Neuron (in vitro differentiated cells): ENCODE measurements around the gene PLEKHM3.
"Not testable (repeated sequence)": the region's sequence is repeated elsewhere in the genome, so short reads cannot be mapped to it uniquely, and the experiment has no call there.

ENCODE experiments used
- H2AFZ ChIP-seq: one replicate; pipeline ENCODE4 v1.6.1; 2013; ENCODE audit warnings: low read depth, mild to moderate bottlenecking, inconsistent platforms, low read length, moderate library complexity
- H3K27me3 ChIP-seq: one replicate; pipeline ENCODE4 v1.6.1; 2013; ENCODE audit warnings: low read length; ENCODE audit not compliant: insufficient read depth
- H3K36me3 ChIP-seq: one replicate; pipeline ENCODE4 v1.6.1; 2013; ENCODE audit warnings: low read length; ENCODE audit not compliant: insufficient read depth
- H3K4me1 ChIP-seq: one replicate; pipeline ENCODE4 v1.6.1; 2013; ENCODE audit warnings: low read length; ENCODE audit not compliant: insufficient read depth
- H3K4me3 ChIP-seq: 2 replicates; pipeline ENCODE4 v1.5.1; 2013; ENCODE audit warnings: mild to moderate bottlenecking, low read length, moderate library complexity
- H3K9me3 ChIP-seq: one replicate; pipeline ENCODE4 v1.6.1; 2013; ENCODE audit warnings: low read length

The PLEKHM3 gene

GRCh38 chr2:208024091-208024490, 1.2 kb downstream of the PLEKHM3 start:
- H2AFZ ChIP-seq: no peak overlapping the region
- peak overlapping the region; percentile 81 for H3K4me3 ChIP-seq
- no peaks in the 10 kb centered on the region for H3K9me3 ChIP-seq

GRCh38 chr2:208020253-208020652, 5.1 kb downstream of the PLEKHM3 start:
- Histone ChIP-seq H3K4me3 (no peak overlapping the region), H3K36me3 (peaks cover 5% of the 10 kb centered on the region), H3K27me3 (no peaks in the 10 kb centered on the region), H2AFZ (no peak overlapping the region), H3K4me1 (peaks cover 3% of the 10 kb centered on the region), H3K9me3 (no peaks in the 10 kb centered on the region)

More at GRCh38 chr2:208024091-208024490, 1.2 kb downstream of the PLEKHM3 start:
- H3K27me3 ChIP-seq: no peaks in the 10 kb centered on the region
- H3K36me3 ChIP-seq: peaks cover 5% of the 10 kb centered on the region
- H3K4me1 ChIP-seq: peaks cover 8% of the 10 kb centered on the region

- not testable (repeated sequence) for H3K4me3 ChIP-seq, H3K36me3 ChIP-seq, H3K4me1 ChIP-seq, H3K27me3 ChIP-seq, H2AFZ ChIP-seq, H3K9me3 ChIP-seq
Measured at GRCh38 chr2:208018124-208018712, 7.1 kb downstream of the PLEKHM3 start.

GRCh38 chr2:208017721-208018120, 7.6 kb downstream of the PLEKHM3 start:
- no peak overlapping the region for H3K4me3 ChIP-seq
- no peak overlapping the region for H2AFZ ChIP-seq

GRCh38 chr2:208015475-208015874, 9.9 kb downstream of the PLEKHM3 start:
- no peaks in the 10 kb centered on the region for H3K9me3 ChIP-seq
- H3K27me3 ChIP-seq: no peaks in the 10 kb centered on the region
- H3K4me1 ChIP-seq: no peaks in the 10 kb centered on the region
- no peak overlapping the region for H3K4me3 ChIP-seq
- H3K36me3 ChIP-seq: peaks cover 5% of the 10 kb centered on the region
- no peak overlapping the region for H2AFZ ChIP-seq

More at GRCh38 chr2:208017721-208018120, 7.6 kb downstream of the PLEKHM3 start:
- Histone ChIP-seq H3K9me3 (no peaks in the 10 kb centered on the region), H3K36me3 (peaks cover 5% of the 10 kb centered on the region), H3K4me1 (no peaks in the 10 kb centered on the region), H3K27me3 (no peaks in the 10 kb centered on the region)

GRCh38 chr2:208013285-208014178, 11.8 kb downstream of the PLEKHM3 start:
- Histone ChIP-seq H3K4me1 (no peaks in the 10 kb centered on the region), H3K36me3 (no peaks in the 10 kb centered on the region), H3K9me3 (no peaks in the 10 kb centered on the region), H3K27me3 (no peaks in the 10 kb centered on the region), H3K4me3 (no peak overlapping the region), H2AFZ (no peak overlapping the region)

GRCh38 chr2:208012449-208012848, 12.9 kb downstream of the PLEKHM3 start:
- no peaks in the 10 kb centered on the region for H3K9me3 ChIP-seq

GRCh38 chr2:208010506-208010905, 14.8 kb downstream of the PLEKHM3 start:
- no peaks in the 10 kb centered on the region for H3K36me3 ChIP-seq
- no peak overlapping the region for H2AFZ ChIP-seq
- H3K27me3 ChIP-seq: no peaks in the 10 kb centered on the region
- H3K4me3 ChIP-seq: no peak overlapping the region
- H3K9me3 ChIP-seq: no peaks in the 10 kb centered on the region
- no peaks in the 10 kb centered on the region for H3K4me1 ChIP-seq

More at GRCh38 chr2:208012449-208012848, 12.9 kb downstream of the PLEKHM3 start:
- H3K36me3 ChIP-seq: no peaks in the 10 kb centered on the region
- no peaks in the 10 kb centered on the region for H3K4me1 ChIP-seq
- no peak overlapping the region for H3K4me3 ChIP-seq
- H3K27me3 ChIP-seq: no peaks in the 10 kb centered on the region
- no peak overlapping the region for H2AFZ ChIP-seq

- no peaks in the 10 kb centered on the region for H3K9me3 ChIP-seq
- H3K4me1 ChIP-seq: no peaks in the 10 kb centered on the region
- no peak overlapping the region for H3K4me3 ChIP-seq
- H3K36me3 ChIP-seq: no peaks in the 10 kb centered on the region
- H2AFZ ChIP-seq: no peak overlapping the region
- H3K27me3 ChIP-seq: no peaks in the 10 kb centered on the region
Measured at GRCh38 chr2:208006833-208007232, 18.5 kb downstream of the PLEKHM3 start.

- no peaks in the 10 kb centered on the region for H3K27me3 ChIP-seq
- no peaks in the 10 kb centered on the region for H3K9me3 ChIP-seq
- H3K4me1 ChIP-seq: no peaks in the 10 kb centered on the region
- no peak overlapping the region for H3K4me3 ChIP-seq
- H3K36me3 ChIP-seq: peaks cover 1% of the 10 kb centered on the region
- no peak overlapping the region for H2AFZ ChIP-seq
Measured at GRCh38 chr2:208006337-208006736, 19.0 kb downstream of the PLEKHM3 start.

- H3K4me3 ChIP-seq: no peak overlapping the region
- peaks cover 13% of the 10 kb centered on the region for H3K36me3 ChIP-seq
- peaks cover 2% of the 10 kb centered on the region for H3K9me3 ChIP-seq
Measured at GRCh38 chr2:208001924-208002323, 23.4 kb downstream of the PLEKHM3 start.

GRCh38 chr2:208000701-208001395, 24.5 kb downstream of the PLEKHM3 start:
- no peak overlapping the region for H2AFZ ChIP-seq
- no peak overlapping the region for H3K4me3 ChIP-seq
- peaks cover 2% of the 10 kb centered on the region for H3K9me3 ChIP-seq
- no peaks in the 10 kb centered on the region for H3K27me3 ChIP-seq
- no peaks in the 10 kb centered on the region for H3K4me1 ChIP-seq
- peaks cover 13% of the 10 kb centered on the region for H3K36me3 ChIP-seq

More at GRCh38 chr2:208001924-208002323, 23.4 kb downstream of the PLEKHM3 start:
- Histone ChIP-seq H3K27me3 (no peaks in the 10 kb centered on the region), H2AFZ (no peak overlapping the region), H3K4me1 (no peaks in the 10 kb centered on the region)

GRCh38 chr2:207996848-207997247, 28.5 kb downstream of the PLEKHM3 start:
- no peak overlapping the region for H2AFZ ChIP-seq
- H3K9me3 ChIP-seq: peaks cover 2% of the 10 kb centered on the region
- H3K36me3 ChIP-seq: peaks cover 13% of the 10 kb centered on the region
- H3K4me3 ChIP-seq: no peak overlapping the region
- H3K27me3 ChIP-seq: no peaks in the 10 kb centered on the region
- no peaks in the 10 kb centered on the region for H3K4me1 ChIP-seq
